Adrenal gland (tissue), 5 donors: ENCODE results near the gene HAUS1.

Source experiments
- POLR2A ChIP-seq, 2 donors: fragments of 450-650 bp; IDR thresholded peaks; one replicate each; pipeline ENCODE4 v1.6.1; 2017; ENCODE audit warnings: antibody characterized with exemption in 2 of 2, mild to moderate bottlenecking in 2 of 2, moderate library complexity in 1 of 2
- TF ChIP-seq, protein P1 (sequence below), 6 experiments: fragments of 450-650 bp in 4 of 6; fragments of 200-600 bp in 2 of 6; sonication (generic) in 1 of 6; IDR thresholded peaks; 1 replicate in 5 of 6; 2 replicates in 1 of 6; pipeline versions ENCODE4 v1.5.1 to v1.8.0; 2016 to 2021; ENCODE audit warnings: antibody characterized with exemption in 6 of 6, mild to moderate bottlenecking in 2 of 6, moderate library complexity in 1 of 6
- donor health status: DM: no; HTN: no; CAD: no.

DNA sequence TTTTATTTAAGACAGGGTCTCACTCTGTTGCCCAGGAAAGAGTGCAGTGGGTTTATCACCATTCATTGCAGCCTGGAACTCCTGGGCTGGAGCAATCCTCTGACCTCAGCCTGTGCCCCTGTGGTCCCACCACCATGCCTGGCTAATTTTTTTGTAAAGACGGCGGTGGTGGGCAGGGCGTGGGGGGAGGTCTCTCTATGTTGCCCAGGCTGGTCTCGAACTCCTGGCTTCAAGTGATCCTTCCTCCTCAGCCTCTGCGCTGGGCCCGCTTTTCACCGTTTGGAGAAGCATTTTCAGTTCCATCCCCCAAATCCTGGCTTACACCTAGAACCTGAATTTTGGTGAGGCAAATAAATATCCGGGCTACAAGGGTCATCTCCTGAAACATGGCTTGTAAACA lies 4.7 kb upstream of the HAUS1 start:
- no peak for TF ChIP-seq POLR2A (IDR thresholded peaks at IDR 0.05)
- TF ChIP-seq, protein P1, sequence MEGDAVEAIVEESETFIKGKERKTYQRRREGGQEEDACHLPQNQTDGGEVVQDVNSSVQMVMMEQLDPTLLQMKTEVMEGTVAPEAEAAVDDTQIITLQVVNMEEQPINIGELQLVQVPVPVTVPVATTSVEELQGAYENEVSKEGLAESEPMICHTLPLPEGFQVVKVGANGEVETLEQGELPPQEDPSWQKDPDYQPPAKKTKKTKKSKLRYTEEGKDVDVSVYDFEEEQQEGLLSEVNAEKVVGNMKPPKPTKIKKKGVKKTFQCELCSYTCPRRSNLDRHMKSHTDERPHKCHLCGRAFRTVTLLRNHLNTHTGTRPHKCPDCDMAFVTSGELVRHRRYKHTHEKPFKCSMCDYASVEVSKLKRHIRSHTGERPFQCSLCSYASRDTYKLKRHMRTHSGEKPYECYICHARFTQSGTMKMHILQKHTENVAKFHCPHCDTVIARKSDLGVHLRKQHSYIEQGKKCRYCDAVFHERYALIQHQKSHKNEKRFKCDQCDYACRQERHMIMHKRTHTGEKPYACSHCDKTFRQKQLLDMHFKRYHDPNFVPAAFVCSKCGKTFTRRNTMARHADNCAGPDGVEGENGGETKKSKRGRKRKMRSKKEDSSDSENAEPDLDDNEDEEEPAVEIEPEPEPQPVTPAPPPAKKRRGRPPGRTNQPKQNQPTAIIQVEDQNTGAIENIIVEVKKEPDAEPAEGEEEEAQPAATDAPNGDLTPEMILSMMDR (IDR thresholded peaks at IDR 0.05): no peak
